Stimulated activated CD4-positive, alpha-beta T cell treated with anti-CD3 and anti-CD28 coated beads, Interleukin-4, amount 100 ng/mL, for 1 hour (primary cell): ENCODE measurements around the gene IGSF22.

ENCODE experiments used
- DNase-seq: peaks from one replicate; pipeline ENCODE4 v3.0.0-alpha.2; 2020

Gene IGSF22

DNA sequence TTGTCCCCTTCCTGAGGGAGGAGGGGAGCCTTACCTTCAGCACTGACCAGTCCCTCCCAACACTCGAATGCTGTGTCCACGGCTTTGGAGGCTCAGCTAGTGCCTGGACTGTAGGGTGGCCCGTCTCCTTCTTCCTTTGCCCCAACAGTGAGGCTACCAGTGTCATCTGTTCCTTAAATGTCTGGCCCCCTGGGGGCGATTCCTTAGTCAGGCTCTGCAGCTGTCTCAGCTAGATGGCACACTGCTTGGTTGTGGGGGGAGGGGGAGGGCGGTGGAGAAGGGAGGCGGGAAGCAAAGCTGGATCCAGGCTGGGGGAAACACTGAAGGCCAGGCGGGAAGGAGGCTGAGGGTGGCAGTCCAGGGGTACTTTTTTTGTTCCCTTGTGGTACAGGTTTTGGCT is at the start of gene IGSF22:
Gene IGSF22, minus strand, starts transcription at position 149 of the 400 bp plus-strand sequence. CDS start 1,952 bp downstream, outside the sequence.
- DNase-seq: no peak

DNA sequence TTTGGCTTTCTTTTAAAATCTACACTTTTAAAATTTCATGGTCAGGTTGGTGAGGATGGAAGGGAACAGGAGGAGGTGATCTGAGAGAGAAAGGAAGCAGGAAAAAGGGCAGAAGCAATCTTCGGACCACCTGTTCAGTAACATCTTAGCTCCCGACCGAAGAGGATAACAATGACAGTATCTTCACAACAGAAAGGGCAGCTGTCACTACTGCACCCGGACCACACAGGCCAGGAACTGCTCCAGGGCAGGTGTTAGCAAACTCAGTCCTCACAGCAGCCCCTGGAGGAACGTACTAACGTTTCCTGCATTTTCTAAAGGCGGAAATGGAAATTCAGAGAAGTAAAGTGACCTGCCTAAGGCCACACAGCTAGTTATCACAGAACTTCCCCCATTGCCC is 48.8 kb upstream of the IGSF22 start:
- DNase-seq: no peak

DNA sequence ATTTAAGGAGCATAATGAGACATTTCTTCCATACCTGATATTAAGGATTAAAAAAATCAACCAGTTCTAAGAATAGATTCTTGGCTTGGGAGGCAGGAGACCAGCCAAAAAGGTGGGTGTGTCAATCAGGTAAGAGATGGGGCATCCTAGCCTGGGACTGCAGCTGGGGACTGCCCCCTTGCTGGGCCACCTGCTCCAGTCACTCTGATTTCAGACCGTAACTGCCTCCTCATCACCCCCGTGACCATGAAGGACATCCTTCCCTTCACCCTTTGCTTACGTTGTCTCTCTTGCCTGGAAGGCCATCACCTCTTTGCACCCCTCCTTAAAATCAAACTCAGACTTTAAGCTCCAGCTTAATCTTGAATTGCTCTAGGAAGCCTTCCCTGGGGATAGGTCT is 47.7 kb upstream of the IGSF22 start:
- DNase-seq: no peak

DNA sequence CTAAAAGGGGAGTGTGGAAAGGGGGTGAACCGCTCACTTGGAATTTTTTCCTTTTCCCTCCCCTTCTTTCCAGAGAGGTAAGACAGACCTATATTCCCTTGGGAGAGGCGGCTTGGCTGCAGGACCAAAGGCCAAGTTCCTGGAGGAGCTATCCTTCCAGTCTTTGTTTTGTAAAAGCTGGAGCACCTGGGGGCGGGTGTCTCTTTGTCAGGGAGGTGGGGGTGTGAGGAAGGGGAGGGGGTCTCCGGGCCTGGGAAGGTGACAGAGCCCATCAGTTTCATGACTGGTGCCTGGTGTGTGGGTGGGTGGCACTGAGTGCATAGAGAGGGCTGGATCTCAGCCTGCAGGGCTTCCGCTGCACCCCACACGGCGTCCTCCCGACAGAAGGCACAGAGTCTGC is 47.1 kb upstream of the IGSF22 start:
- DNase-seq: no peak

DNA sequence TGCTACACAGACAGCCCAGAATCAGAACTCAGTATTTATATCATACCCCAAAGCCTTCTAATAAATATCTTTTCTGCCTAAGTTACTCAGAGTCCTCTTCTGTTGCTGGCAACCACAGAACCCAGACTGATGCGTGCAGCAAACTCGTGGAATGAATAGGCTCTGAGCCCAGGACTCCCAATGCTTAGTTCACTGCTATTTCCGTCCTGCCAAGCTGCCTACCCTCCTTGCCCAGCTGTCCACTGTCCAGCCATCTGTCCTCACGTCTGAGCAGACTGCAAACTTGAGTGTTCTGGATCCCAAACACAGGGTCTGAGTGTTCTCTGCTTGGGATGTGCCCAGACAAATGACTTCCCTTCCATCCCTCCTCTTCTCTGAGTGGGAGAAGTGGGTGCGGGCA is 46.2 kb upstream of the IGSF22 start:
- DNase-seq: no peak

DNA sequence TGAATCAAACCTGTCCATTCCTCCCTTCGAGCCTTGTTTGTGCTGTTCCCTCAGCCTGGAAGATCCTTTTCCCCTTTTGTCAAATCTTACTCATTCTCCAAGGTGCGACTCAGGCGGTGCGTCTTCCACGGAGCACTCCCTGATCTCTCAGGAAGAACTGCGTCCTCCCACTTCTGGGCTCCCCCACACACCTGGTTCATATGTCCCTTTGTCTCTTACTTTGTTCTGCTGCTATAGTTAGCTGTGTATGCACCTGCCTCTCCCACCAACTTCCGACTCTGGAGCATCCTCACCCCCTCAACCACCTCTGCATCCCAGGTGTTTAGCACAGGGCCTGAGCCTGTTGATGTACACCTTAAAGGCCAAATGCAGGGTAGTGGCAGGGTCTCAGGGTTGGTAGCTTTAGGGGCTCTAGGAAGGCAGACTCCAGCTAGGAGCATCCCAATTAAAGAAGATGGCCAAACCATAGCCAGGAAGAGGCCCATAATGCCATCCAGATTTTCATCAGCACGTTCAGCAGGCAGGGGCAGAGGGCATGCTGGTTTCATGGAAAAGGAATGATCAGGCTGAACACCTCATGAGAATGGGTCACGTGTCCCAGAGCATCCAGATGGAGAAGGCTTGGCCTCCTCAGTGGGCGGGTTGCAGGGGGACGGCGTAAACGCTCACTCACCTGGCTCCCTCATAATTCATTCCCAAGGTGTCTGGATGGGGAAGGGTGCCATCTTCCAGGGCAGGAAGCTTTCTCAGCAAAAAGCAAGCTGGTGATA is 45.5 kb upstream of the IGSF22 start:
- no peak for DNase-seq

DNA sequence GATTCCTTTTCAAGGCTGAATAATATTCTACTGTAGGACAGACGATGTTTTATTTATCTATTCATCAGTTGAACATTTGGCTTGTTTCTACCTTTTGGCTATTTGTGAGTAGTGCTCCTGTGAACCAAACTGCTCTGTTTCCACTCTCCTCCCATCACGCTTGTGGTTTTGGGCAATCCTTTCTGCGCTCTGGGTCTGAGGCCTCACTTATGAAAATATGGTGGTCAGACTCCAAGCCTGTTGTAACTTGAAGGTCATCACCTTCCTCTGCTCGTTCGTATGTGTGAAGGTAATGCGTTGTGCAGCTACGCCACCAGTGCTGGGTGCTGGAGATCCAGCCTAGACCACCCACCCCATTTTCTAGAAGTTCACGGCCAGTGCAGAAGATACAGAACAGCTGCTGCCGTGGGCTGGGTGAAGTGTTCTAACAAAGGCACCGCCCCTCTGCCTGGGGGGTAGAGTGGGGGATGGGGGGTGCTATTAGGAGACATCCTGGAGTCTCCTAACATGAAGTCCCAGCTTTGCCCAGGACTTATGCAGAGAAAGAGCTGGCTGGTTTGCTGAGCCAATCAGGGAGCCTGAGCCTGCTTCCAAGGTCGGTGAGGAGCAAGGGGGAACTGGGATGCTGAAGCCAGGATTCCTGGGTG is 44.6 kb upstream of the IGSF22 start:
- no peak for DNase-seq

DNA sequence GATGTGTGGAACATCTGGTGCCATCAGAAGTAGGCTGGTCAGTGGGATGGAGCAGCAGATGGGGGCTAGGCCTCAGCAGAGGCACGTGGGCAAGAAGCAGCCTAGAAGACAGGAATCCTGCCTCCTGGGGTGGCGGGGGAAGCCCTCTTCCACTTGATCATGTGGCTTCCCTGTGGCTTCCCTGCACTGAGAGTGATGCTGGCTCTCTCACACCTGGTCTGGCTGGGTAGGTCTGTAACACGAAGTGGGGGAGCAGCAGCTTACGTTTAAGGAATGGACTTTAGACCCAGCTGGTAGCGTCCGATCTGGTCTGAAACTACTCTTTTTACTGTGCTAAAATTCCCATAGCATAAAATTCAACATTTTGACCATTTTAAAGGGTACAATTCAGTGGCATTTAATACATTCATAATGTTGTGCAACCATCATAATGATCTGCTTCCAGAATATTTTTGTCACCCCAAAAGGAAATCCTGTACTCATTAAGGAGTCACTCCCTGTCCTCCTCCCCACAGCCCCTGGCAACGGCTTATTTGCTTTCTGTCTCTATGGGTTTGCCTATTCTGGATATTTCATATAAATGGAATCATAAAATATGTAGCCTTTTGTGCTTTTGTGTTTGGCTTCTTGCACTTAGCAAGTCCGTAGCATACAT is 43.9 kb upstream of the IGSF22 start:
- DNase-seq: no peak

DNA sequence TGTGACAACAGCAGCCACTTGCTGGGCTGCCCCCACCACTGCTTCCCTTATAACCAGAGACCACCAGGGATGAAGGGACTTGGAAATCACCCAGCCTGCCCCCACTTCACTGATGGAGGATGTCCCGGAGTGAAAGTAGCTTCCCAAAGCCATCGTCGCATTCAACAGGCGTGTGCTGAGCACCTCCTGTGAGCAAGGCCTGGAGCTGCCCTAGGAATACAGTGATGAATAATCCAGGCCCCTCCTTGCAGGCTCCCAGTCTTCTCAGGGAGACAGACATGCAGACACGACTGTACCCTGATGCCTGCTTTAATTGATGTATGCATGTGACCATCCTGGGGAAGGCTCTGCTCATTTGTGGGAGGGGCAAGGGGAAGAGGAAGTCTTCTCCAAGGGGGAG is 43.0 kb upstream of the IGSF22 start:
- DNase-seq: no peak

DNA sequence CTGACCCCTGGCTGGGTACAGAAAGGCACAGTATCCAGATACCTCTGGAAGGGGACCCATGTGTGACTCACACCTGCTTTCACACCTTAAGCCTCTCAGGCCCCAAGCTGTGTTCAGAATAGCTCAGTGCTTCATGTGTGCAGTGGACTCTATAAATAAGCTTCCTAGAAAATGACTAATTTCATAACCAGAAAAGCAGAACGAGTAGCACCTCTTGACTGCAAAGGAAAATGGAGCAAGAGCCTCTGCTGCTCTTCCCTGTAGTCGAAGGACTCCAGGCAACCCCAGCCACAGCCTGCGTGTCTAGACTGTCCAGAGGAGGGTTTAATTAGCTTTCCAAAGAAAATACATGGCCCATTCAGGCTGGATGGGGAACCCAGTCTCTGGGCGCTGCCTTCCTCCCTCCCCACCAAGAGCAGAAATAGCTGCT is 42.5 kb upstream of the IGSF22 start:
- no peak for DNase-seq

DNA sequence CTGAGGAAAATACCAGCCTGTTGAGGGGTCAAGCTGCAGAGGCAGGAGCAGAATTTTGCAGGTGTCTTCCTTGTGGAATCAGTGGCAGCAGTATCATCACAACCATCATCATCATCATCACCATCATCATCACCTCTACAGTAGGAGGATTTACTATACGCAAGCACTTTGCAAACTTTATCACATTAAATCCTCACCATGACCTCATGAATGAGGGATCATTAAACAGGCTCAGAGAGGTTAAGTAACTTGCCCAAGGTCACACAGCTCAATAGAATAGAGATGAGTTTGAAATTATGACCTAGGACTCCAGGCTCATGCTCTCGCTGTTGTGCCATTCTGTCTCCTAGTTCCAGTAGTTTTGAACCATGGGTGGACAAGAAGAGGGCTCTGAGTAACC is 40.0 kb upstream of the IGSF22 start:
- no peak for DNase-seq

DNA sequence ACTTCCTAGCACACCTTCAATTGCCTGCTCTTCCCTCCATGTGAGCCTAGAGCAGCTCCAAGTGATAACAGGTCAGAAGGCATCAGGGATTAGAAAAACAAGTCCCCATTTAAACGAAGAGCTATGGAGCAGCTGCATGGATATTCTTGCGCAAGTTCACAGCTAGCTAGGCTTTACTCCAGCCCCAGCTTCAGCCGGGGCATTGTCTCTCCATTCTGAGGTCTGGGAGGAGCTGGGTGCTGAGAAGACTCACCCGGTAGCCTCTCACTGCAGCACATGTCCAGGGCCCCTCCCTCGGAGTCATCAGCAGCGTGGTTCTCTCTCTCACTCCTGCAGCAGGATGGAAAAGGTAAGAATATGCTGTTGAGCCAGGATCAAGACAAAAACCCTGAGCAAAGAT is 39.6 kb upstream of the IGSF22 start:
- DNase-seq: no peak

DNA sequence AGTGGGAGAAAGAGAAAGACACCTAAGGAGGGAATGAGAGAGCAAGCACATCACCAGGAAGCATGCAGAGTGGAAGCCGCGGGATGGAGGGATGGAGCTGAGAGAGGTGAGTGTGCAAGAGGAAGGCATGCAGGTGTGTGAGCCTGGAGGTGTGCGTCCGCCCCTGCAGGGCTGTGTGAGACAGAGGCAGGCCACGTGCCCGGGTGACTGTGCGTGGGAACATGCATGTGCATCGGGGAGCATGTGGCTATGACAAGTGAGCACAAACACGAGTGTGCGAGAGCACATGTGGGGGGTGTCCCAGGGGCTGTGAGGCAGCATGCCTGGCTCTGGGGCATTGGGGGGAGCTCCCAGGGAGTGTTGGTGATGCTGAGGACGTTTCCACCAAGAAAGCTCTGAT is 35.8 kb upstream of the IGSF22 start:
- no peak for DNase-seq

DNA sequence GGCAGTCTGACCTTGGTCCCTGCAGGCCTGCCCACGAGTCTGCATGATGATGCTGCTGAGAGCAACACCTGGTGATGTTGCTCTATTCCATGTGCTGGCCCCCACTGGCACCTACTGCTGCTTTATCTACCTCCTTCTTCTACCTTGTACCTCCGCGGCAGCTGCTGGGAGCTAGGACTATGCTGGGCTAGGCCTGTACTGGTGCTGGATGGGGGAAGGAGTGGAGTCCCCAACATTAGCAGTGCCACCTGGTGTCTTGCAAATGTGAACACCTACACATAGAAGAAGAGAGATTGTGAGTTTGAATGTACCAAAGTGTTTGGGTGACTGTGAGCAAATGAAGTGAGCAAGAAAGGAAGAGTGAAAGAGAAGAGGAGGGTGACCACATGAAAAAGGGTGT is 35.2 kb upstream of the IGSF22 start:
- DNase-seq: no peak

DNA sequence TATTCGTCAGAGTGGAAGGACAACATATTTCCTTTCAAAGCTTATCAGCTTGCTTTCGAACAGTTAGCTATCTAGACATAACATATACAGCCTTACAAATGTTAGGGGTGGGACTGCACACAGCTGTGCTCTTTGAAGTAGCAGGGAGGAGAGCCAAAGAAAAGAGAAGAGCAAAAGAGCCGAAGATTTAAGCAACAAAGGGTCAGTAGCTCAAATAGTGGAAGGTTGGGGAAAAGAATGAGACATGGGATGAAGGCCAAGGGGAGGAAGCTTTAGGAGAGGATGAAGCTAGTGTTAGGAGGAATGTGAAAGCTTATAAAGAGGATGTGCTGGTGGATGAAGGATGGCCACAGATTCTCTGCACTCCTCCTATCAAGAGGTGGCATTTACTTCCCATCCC is 31.8 kb upstream of the IGSF22 start:
- no peak for DNase-seq

DNA sequence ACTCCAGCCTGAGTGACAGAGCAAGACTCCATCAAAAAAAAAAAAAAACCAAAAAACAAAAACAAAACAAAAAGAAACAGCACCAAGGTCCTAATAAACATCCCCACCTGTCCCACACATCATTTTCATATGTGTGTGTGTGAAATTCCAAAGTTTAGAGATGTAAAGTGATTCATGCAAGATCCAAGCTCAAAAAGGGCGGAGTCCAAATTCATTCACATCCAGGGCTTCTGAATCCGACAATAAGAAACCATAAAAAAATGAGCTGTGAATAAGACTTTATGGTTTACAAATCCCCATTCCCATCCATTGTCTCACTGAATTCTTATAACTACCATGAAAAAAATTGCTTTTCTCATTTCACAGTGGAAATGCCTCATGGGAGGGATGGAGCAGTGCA is 30.9 kb upstream of the IGSF22 start:
- DNase-seq: no peak

DNA sequence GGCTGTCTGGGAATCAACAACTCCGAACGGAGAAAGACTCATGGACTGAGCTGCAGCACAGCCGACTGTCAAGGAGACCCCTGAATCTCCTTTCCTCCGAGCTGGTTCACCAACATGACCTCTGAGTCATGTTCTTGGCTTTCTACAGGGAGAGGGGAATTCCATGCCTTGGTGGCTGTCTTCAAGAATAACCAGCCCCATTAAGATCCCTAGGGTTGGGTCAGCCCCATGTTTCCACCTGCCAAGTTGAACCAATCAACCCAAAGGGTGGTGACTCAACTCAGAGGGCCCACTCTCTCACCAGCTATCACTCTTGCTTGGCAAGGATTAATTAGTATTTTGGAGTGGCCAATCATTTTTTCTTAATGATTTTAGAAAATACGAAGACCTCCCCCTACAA is 28.3 kb upstream of the IGSF22 start:
- DNase-seq: no peak

DNA sequence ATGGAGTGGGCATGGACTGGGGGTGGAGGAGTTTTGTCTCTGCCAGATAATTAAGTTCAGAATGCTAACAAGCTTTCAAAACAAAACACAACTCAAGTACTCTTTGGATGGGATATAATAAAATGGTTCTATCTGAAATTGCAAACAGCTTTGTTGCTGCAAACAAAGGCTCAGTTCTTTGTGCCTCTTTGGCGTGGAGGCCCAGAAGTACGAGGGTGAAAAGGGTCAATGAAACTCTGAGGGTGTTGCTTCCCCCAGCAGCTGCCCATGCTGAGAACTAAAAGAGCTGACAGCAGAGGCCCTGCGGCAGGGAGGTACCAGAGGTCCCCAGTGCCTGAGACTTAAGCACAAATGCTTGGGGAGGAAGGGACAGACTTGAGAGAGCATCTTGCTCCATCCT is 26.5 kb upstream of the IGSF22 start:
- DNase-seq: no peak

DNA sequence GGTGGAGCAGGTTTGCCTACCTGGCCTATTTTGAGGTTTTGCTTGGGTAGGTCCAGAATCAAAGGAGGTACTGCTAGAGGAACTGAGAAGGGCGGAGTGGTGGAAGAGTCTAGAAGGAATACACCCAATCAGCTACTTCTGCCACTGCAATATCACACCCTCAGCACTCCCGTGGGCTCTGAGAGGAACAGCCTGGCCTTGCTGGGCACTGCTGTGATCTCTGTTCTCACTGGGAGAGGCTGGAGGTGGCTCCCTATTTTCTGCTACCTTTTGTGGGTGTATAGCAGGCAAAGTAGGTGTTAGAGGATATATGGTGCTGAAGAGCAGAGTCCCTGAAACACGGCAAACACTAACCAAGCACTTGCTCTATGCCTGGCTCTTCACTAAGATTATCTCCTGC is 25.0 kb upstream of the IGSF22 start:
- no peak for DNase-seq

DNA sequence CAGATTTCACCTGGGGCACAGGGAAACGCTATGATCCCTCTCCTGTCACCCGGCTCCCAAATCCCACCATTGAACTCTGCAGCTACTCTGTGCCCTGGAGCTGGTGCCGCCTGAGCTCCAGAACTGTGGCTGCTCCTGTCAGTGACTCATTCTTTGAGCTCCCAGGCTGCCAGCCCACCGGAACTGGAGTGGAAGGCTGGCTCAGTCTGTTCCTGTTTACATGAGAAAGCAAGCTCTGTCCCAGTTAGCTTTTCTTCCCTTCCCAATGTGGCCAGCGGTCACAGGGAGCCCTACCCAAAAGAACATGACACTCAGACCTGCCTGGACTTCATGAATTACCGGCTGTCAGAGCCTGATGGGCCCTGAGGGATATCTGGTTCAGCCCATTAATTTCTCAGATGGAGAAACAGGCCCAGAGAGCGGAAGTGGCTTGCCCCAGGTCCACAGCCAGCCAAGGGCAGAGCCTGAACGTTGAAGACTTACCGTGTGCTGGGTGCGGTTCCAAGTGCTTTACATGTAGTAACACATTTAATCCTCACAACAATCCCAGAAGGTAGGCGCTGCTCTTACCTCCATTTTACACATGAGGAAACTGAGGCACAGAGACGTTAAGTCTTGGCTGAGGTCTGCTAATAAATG is 23.8 kb upstream of the IGSF22 start:
- no peak for DNase-seq

DNA sequence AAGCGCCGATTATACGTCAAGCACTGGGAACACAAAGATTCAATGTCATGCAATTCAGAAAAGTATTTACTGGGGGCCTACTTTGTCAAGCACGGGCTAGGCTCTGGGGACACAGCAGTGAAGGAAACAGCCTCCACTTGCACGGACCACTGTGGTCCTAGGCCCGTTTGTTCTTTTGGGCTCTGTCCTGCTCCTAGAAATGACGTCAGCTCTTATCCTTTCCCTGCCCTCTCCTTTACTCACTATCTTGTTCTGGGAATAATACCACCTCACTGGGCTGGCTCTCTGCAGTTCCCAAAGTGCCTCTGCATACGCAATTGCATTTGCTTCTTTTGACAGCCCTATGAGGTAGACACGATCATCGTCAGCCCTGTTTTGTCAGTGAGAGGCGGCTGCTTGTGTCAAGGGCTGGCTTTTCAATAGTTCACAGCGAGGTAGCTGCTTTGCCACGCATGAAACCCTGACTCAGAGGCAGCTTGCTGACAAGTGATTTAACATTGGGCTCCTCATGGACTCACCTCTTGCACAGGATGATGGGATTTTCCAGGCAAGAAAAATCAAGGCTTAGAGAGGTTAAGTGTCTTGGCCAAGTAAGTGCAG is 22.9 kb upstream of the IGSF22 start:
- no peak for DNase-seq

DNA sequence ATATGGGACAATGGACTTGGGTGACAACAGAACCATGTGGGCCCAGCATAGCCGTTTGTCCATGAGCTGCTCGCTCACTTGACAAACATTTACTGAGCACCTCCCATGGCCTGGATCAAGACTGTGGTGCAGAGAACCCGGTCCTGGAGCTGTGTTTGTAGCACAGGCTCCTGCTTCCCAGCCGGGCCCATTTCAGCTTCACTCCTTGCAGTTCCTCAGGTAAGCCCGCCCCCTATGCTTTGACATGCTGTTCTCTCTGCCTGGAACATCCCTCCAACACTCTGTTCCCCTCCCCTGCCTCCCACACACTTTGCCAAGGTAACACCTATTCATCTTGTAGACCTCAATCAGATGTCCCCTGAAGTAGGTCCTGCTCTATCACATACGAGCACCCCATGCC is 19.3 kb upstream of the IGSF22 start:
- DNase-seq: no peak

DNA sequence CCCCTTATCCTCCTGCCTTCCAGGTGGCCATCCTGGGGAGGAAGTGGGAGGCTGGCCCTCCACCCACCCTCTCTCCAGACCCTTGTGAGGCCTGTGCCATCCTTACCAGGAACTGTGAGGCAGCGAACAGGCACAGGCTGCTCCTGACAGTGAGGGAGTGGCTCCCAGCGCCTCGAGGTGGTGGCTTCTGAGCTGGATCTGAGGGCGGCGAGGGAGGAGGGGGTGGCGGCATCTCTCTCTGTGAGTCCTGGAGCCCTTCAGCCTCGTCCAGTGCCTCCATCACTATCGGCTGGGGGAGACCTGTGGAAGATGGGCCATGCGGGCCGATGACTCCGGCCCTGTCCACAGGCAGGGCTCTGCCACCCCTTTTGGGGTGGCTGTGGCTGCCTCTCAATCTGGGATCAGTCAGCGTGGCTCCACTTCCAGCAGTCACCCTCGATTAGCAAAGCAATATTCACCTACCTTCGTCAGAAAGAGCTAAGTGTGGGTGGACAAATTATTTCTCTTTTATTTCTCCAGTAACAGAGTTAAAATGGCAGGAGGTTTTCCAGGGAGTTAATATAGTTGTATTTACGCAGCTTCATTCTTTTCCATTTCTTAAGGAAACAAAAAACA is 18.0 kb upstream of the IGSF22 start:
- DNase-seq: no peak
